DOHH2 (cell line): ENCODE data around the gene MAJIN.

Experiments
- H3F3A ChIP-seq: fragments of 200-600 bp; sonication (generic), shearing (Covaris generic); 2 replicates; pipeline ENCODE4 v1.6.0; 2016; ENCODE audit warnings: antibody characterized with exemption, mild to moderate bottlenecking; ENCODE audit not compliant: control insufficient read depth, insufficient read depth
- H3K27ac ChIP-seq: fragments of 200-600 bp; sonication (generic); 2 replicates; pipeline ENCODE4 v1.5.1; 2014; ENCODE audit warnings: low read depth, mild to moderate bottlenecking, low read length, moderate library complexity
- H3K27me3 ChIP-seq: fragments of 200-600 bp; sonication (generic); 2 replicates; pipeline ENCODE4 v1.6.1; 2014; ENCODE audit warnings: mild to moderate bottlenecking, low read length, mixed read lengths; ENCODE audit not compliant: control insufficient read depth
- H3K36me3 ChIP-seq: fragments of 200-600 bp; sonication (generic); 2 replicates; pipeline ENCODE4 v1.6.1; 2014; ENCODE audit warnings: mild to moderate bottlenecking, low read length, moderate library complexity, mixed read lengths; ENCODE audit not compliant: control insufficient read depth
- H3K4me1 ChIP-seq: fragments of 200-600 bp; sonication (generic); 2 replicates; pipeline ENCODE4 v1.6.1; 2014; ENCODE audit warnings: mild to moderate bottlenecking, low read length, mixed read lengths; ENCODE audit not compliant: control insufficient read depth
- H3K4me2 ChIP-seq: fragments of 200-600 bp; sonication (generic); 2 replicates; pipeline ENCODE4 v1.6.0; 2014; ENCODE audit warnings: mild to moderate bottlenecking, low read length, moderate library complexity
- H3K4me3 ChIP-seq: fragments of 200-600 bp; sonication (generic); 2 replicates; pipeline ENCODE4 v1.5.1; 2014; ENCODE audit warnings: mild to moderate bottlenecking, low read length, mixed read lengths
- H3K79me2 ChIP-seq: fragments of 200-600 bp; sonication (generic); 2 replicates; pipeline ENCODE4 v1.6.1; 2014; ENCODE audit warnings: mild to moderate bottlenecking, low read length, mixed read lengths; ENCODE audit not compliant: control insufficient read depth
- H3K9me2 ChIP-seq: fragments of 200-600 bp; sonication (generic); replicated peaks from 2 replicates; pipeline ENCODE4 v1.6.1; 2014; ENCODE audit warnings: mild to moderate bottlenecking, low read length, mixed read lengths; ENCODE audit not compliant: control insufficient read depth
- H3K9me3 ChIP-seq: fragments of 200-600 bp; sonication (generic); 2 replicates; pipeline ENCODE4 v1.6.1; 2014; ENCODE audit warnings: antibody characterized with exemption, low read length, mixed read lengths; ENCODE audit not compliant: control insufficient read depth, insufficient read depth
- H4K20me1 ChIP-seq: fragments of 200-600 bp; sonication (generic); 2 replicates; pipeline ENCODE4 v1.6.0; 2014; ENCODE audit warnings: low read depth, mild to moderate bottlenecking, antibody characterized with exemption, low read length, moderate library complexity; ENCODE audit not compliant: control insufficient read depth, insufficient read depth
- EZH2phosphoT487 ChIP-seq: fragments of 200-600 bp; sonication (generic); IDR thresholded peaks from 2 replicates; pipeline ENCODE4 v1.6.1; 2017; ENCODE audit warnings: borderline replicate concordance, mild to moderate bottlenecking, antibody characterized with exemption, low read length, moderate library complexity, mixed read lengths
- TF ChIP-seq, protein P1 (sequence below): fragments of 200-600 bp; sonication (generic); IDR thresholded peaks from one replicate; pipeline ENCODE4 v1.5.1; 2014; ENCODE audit warnings: antibody characterized with exemption, mild to moderate bottlenecking, low read depth, low read length; ENCODE audit not compliant: poor library complexity, severe bottlenecking

Gene MAJIN, protein sequence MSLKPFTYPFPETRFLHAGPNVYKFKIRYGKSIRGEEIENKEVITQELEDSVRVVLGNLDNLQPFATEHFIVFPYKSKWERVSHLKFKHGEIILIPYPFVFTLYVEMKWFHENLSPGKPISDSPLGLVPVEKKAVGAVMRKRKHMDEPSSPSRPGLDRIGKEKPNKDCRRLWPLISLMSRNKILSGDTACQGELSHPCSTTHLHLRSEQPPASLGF

DNA sequence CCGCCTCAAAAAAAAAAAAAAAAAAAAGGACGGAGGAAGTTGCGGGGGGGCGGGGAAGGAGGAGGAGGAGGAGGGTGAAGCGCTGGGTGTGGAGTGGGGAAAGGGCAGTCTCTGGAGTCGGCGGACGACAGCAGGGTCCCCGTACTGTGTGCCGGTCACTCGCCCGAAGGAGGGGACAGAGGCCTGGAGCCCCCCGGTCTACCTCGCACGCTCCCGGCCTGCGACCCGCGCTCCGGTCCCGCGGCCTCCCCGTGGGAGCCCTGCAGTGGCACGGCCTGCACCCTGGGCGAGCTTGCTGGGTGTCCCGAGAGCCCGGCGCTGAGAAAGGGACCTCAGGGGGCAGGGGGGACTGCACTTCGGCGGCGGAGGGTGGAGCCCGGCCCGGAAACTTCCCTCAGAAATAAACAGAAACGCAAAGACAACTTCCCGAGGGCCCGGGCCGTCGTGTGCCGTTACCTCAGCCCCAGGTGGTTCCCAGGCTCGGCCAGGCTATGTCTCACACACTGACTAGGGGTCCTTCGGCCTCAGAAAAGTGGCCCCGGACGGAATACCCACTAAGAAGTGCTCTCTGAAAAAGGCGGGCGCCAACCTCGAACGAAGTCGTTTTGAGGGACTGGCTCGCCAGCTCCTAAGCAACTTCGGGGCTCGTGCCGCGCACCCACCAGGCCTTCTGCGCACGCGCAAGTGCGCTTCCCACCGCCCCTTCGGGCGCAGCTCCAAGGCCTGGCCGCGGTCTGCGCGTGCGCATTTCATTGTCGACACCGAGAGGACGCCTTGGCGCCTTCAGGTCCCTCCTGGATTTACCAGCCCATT lies at the start of gene MAJIN:
MAJIN (minus strand) TSS at position 688 of the 813 bp plus-strand sequence. CDS start 12,703 bp downstream, outside the sequence.
- H3K79me2 ChIP-seq = no peaks in the 10 kb centered on the region
- H3K9me3 ChIP-seq = no peaks in the 10 kb centered on the region
- peaks cover 44% of the 10 kb centered on the region for H3K4me1 ChIP-seq
- peak within 1 kb of the TSS; percentile 54 for H3K4me2 ChIP-seq
- H3K36me3 ChIP-seq = no peaks in the 10 kb centered on the region
- H3K9me2 ChIP-seq = no peaks in the 10 kb centered on the region
- peak within 1 kb of the TSS; percentile 15; the same call in 1 of the 2 replicates for H3K4me3 ChIP-seq
- TF ChIP-seq, protein P1, sequence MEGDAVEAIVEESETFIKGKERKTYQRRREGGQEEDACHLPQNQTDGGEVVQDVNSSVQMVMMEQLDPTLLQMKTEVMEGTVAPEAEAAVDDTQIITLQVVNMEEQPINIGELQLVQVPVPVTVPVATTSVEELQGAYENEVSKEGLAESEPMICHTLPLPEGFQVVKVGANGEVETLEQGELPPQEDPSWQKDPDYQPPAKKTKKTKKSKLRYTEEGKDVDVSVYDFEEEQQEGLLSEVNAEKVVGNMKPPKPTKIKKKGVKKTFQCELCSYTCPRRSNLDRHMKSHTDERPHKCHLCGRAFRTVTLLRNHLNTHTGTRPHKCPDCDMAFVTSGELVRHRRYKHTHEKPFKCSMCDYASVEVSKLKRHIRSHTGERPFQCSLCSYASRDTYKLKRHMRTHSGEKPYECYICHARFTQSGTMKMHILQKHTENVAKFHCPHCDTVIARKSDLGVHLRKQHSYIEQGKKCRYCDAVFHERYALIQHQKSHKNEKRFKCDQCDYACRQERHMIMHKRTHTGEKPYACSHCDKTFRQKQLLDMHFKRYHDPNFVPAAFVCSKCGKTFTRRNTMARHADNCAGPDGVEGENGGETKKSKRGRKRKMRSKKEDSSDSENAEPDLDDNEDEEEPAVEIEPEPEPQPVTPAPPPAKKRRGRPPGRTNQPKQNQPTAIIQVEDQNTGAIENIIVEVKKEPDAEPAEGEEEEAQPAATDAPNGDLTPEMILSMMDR = no peak
- TF ChIP-seq EZH2phosphoT487 = no peak
- H3K27me3 ChIP-seq = no peaks in the 10 kb centered on the region
- no peak within 1 kb of the TSS; the same call in 1 of the 2 replicates for H3K27ac ChIP-seq
- H4K20me1 ChIP-seq = no peaks in the 10 kb centered on the region
- peaks cover 13% of the 10 kb centered on the region for H3F3A ChIP-seq

DNA sequence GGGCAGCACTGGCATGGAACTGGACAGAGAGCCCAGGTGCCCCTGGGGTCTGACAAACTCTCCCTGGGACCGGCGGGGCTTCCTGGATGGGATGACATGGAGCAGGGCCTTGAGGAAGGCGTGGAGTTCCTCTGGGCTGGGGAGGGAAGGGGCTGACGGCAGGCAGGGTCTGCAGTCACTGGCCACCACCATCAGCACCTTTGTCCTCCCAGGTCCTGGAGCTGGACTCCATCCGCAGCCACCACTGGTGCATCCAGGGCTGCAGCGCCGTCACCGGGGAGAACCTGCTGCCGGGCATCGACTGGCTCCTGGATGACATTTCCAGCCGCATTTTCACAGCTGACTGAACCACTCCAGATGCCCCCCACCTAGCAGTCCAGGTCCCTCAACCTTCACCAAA lies 49.6 kb upstream of the MAJIN start:
- no peaks in the 10 kb centered on the region for H3K9me3 ChIP-seq

DNA sequence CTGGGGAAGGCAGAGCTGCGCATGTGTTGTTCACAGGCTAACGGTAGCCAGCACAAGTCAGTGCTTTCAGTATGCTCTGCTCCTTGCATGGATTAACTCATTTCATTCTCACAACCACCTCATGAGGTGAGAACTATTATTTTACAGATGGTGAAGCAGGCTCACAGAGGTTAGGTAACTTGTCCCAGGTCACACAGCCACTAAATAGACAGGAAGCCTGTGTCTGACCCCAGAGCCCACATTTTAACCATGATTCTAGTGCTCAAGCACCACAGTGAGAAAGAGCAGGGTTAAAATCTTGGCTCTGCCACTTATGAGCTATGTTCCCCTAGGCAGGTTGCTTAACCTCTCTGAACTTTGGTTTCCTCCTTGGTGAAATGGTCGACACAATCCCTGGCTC lies 49.1 kb upstream of the MAJIN start:
- Histone ChIP-seq H3K4me1 (peaks cover 14% of the 10 kb centered on the region), H3K27me3 (no peaks in the 10 kb centered on the region), H3K79me2 (peaks cover 18% of the 10 kb centered on the region), H3K9me3 (no peaks in the 10 kb centered on the region), H3K27ac (no peak overlapping the region), H3K9me2 (no peaks in the 10 kb centered on the region), H3K4me3 (no peak overlapping the region), H3K36me3 (peaks cover 49% of the 10 kb centered on the region), H4K20me1 (no peaks in the 10 kb centered on the region), H3K4me2 (no peak overlapping the region), H3F3A (no peaks in the 10 kb centered on the region)
- TF ChIP-seq, protein P1 = no peak
- no peak for TF ChIP-seq EZH2phosphoT487

More for the DNA sequence above, 49.6 kb upstream of the MAJIN start:
- H3K4me3 ChIP-seq = no peak overlapping the region
- no peak overlapping the region for H3K27ac ChIP-seq
- H4K20me1 ChIP-seq = no peaks in the 10 kb centered on the region
- H3F3A ChIP-seq = no peaks in the 10 kb centered on the region
- H3K36me3 ChIP-seq = peaks cover 44% of the 10 kb centered on the region
- no peak overlapping the region for H3K4me2 ChIP-seq
- H3K9me2 ChIP-seq = no peaks in the 10 kb centered on the region
- no peak for TF ChIP-seq EZH2phosphoT487
- TF ChIP-seq, protein P1 = no peak
- peaks cover 9% of the 10 kb centered on the region for H3K4me1 ChIP-seq
- H3K79me2 ChIP-seq = peaks cover 13% of the 10 kb centered on the region
- H3K27me3 ChIP-seq = no peaks in the 10 kb centered on the region
